ENCODE results near the gene NFIC. TPM values are rescaled to one million over a fixed set of nuclear protein-coding genes. Genes with fewer than 3 reads are reported as not detected.
A peak's percentile ranks its signal among the peaks of the same experiment; 100 is the strongest.

NFIC gene
- total RNA-seq, 8 experiments from 2014 or later: 0.82 to 77.5 (median 6.3) TPM

- WGBS, 10 experiments: 50 to 63% (median 56%) methylated on average over 1 to 2 of the region's 2 CpGs; no CpG with 5 or more reads in 6 of the 10 experiments
- Histone ChIP-seq H3K4me3 (no peak overlapping the region), H3K4me1 (replicated peaks in 1 of 2) (no peaks in the 10 kb centered on the region), H3K27ac (no peak overlapping the region)
- in situ Hi-C loops (cut with MboI; ENCODE audit: low pct_unique_long_range_greater_than_20kb in 2 of 9, low sequenced_read_pairs in 9 of 9, unreplicated experiment in 9 of 9): loop anchor here in 6 of 9 experiments (5.0 to 25.0 kb wide), 4 partner anchors 137 to 162 kb away; no protein-coding TSS in a partner anchor
- ATAC-seq (replicated peaks in 6 of 8): no peak
Measured at GRCh38 chr19:3474614-3475013, 108.2 kb downstream of the NFIC start.

GRCh38 chr19:3475449-3475848 is 109.1 kb downstream of the NFIC start:
- in situ Hi-C loops (cut with MboI; ENCODE audit: low pct_unique_long_range_greater_than_20kb in 2 of 9, low sequenced_read_pairs in 9 of 9, unreplicated experiment in 9 of 9): loop anchor here in 3 of 9 experiments (10.0 to 25.0 kb wide), 3 partner anchors 138 to 163 kb away; no protein-coding TSS in a partner anchor
- 0 to 100% (median 56%) methylated on average over 1 to 2 of the region's 4 CpGs; no CpG with 5 or more reads in 2 of the 10 experiments for whole genome bisulfite sequencing, 10 experiments
- Histone ChIP-seq H3K27ac (no peak overlapping the region), H3K4me1 (replicated peaks in 1 of 2) (peaks cover 0 to 5% of the 10 kb centered on the region in 2 donors), H3K4me3 (no peak overlapping the region)
- ATAC-seq (replicated peaks in 6 of 8): no peak

GRCh38 chr19:3476830-3477229 is 110.4 kb downstream of the NFIC start:
- WGBS, 10 experiments: no CpG with 5 or more reads among the region's 2 CpGs
- H3K4me3 ChIP-seq: no peak overlapping the region
- H3K27ac ChIP-seq: no peak overlapping the region
- no peak for ATAC-seq (replicated peaks in 6 of 8)
- in situ Hi-C loops (cut with MboI; ENCODE audit: low pct_unique_long_range_greater_than_20kb in 2 of 9, low sequenced_read_pairs in 9 of 9, unreplicated experiment in 9 of 9): loop anchor here in 3 of 9 experiments (10.0 to 25.0 kb wide), 3 partner anchors 140 to 165 kb away; no protein-coding TSS in a partner anchor
- peaks cover 0 to 6% of the 10 kb centered on the region in 2 donors for H3K4me1 ChIP-seq (replicated peaks in 1 of 2)

- Histone ChIP-seq H3K27ac (no peak overlapping the region), H3K4me3 (no peak overlapping the region), H3K4me1 (replicated peaks in 1 of 2) (peaks cover 0 to 6% of the 10 kb centered on the region in 2 donors)
- in situ Hi-C loops (cut with MboI; ENCODE audit: low pct_unique_long_range_greater_than_20kb in 2 of 9, low sequenced_read_pairs in 9 of 9, unreplicated experiment in 9 of 9): loop anchor here in 3 of 9 experiments (10.0 to 25.0 kb wide), 3 partner anchors 140 to 165 kb away; no protein-coding TSS in a partner anchor
- ATAC-seq (replicated peaks in 6 of 8): no peak
Measured at GRCh38 chr19:3477506-3477905, 111.1 kb downstream of the NFIC start.

GRCh38 chr19:3477951-3478350 is 111.6 kb downstream of the NFIC start:
- Histone ChIP-seq H3K4me3 (no peak overlapping the region), H3K27ac (no peak overlapping the region), H3K4me1 (replicated peaks in 1 of 2) (peaks cover 3 to 6% of the 10 kb centered on the region in 2 donors)
- WGBS, 10 experiments: 13 to 93% (median 60%) methylated on average over 1 to 2 of the region's 2 CpGs; no CpG with 5 or more reads in 5 of the 10 experiments
- in situ Hi-C loops (cut with MboI; ENCODE audit: low pct_unique_long_range_greater_than_20kb in 2 of 9, low sequenced_read_pairs in 9 of 9, unreplicated experiment in 9 of 9): loop anchor here in 3 of 9 experiments (10.0 to 25.0 kb wide), 3 partner anchors 141 to 166 kb away; no protein-coding TSS in a partner anchor
- no peak for ATAC-seq (replicated peaks in 6 of 8)

GRCh38 chr19:3478409-3479176 is 112.2 kb downstream of the NFIC start:
- ATAC-seq (replicated peaks in 6 of 8): no peak
- Histone ChIP-seq H3K4me1 (replicated peaks in 1 of 2) (peaks cover 6 to 9% of the 10 kb centered on the region in 2 donors), H3K4me3 (no peak overlapping the region), H3K27ac (no peak overlapping the region)
- in situ Hi-C loops (cut with MboI; ENCODE audit: low pct_unique_long_range_greater_than_20kb in 2 of 9, low sequenced_read_pairs in 9 of 9, unreplicated experiment in 9 of 9): loop anchor here in 3 of 9 experiments (10.0 to 25.0 kb wide), 3 partner anchors 141 to 166 kb away; no protein-coding TSS in a partner anchor
- 6 to 52% methylated on average over 2 to 6 of the region's 27 CpGs; no CpG with 5 or more reads in 8 of the 10 experiments for WGBS, 10 experiments

GRCh38 chr19:3479177-3479833 is 112.9 kb downstream of the NFIC start:
- H3K4me3 ChIP-seq: no peak overlapping the region
- no peak overlapping the region for H3K27ac ChIP-seq
- ATAC-seq (replicated peaks in 6 of 8): peak in 6 of 8 experiments; percentile 4 to 43 (median 20)
- no CpG with 5 or more reads among the region's 7 CpGs for WGBS, 10 experiments
- H3K4me1 ChIP-seq (replicated peaks in 1 of 2): peaks cover 6 to 9% of the 10 kb centered on the region in 2 donors
- in situ Hi-C loops (cut with MboI; ENCODE audit: low pct_unique_long_range_greater_than_20kb in 2 of 9, low sequenced_read_pairs in 9 of 9, unreplicated experiment in 9 of 9): loop anchor here in 3 of 9 experiments (10.0 to 25.0 kb wide), 3 partner anchors 142 to 167 kb away; no protein-coding TSS in a partner anchor

- no CpG with 5 or more reads among the region's 9 CpGs for WGBS, 10 experiments
- in situ Hi-C loops (cut with MboI; ENCODE audit: low pct_unique_long_range_greater_than_20kb in 2 of 9, low sequenced_read_pairs in 9 of 9, unreplicated experiment in 9 of 9): loop anchor here in 5 of 9 experiments (10.0 to 25.0 kb wide), 3 partner anchors 143 to 168 kb away; no protein-coding TSS in a partner anchor
- Histone ChIP-seq H3K4me3 (peak overlapping the region in 1 of 5 donors; percentile 12), H3K27ac (no peak overlapping the region), H3K4me1 (replicated peaks in 1 of 2) (peaks cover 6 to 9% of the 10 kb centered on the region in 2 donors)
- ATAC-seq (replicated peaks in 6 of 8): peak in 6 of 8 experiments; percentile 9 to 47 (median 38)
Measured at GRCh38 chr19:3479834-3480215, 113.4 kb downstream of the NFIC start.

GRCh38 chr19:3480383-3481091 is 114.2 kb downstream of the NFIC start, which contains the start of gene SMIM24:
Gene SMIM24, minus strand, starts transcription at chr19:3480525. Its CDS starts 62 bp downstream, at chr19:3480463.
- ATAC-seq (replicated peaks in 6 of 8): peak in 5 of 8 experiments; percentile 32 to 59 (median 57)
- Histone ChIP-seq H3K4me3 (peak within 1 kb of the TSS in 1 of 5 donors; percentile 12), H3K27ac (no peak within 1 kb of the TSS), H3K4me1 (replicated peaks in 1 of 2) (peaks cover 6 to 9% of the 10 kb centered on the region in 2 donors)
- WGBS, 10 experiments: 60 to 89% (median 78%) methylated on average over 1 to 6 of the region's 27 CpGs; no CpG with 5 or more reads in 4 of the 10 experiments
- in situ Hi-C loops (cut with MboI; ENCODE audit: low pct_unique_long_range_greater_than_20kb in 2 of 9, low sequenced_read_pairs in 9 of 9, unreplicated experiment in 9 of 9): loop anchor here in 4 of 9 experiments (10.0 to 25.0 kb wide), 3 partner anchors 143 to 168 kb away; no protein-coding TSS in a partner anchor

GRCh38 chr19:3481241-3482090 is 115.1 kb downstream of the NFIC start:
- ATAC-seq (replicated peaks in 6 of 8): no peak
- in situ Hi-C loops (cut with MboI; ENCODE audit: low pct_unique_long_range_greater_than_20kb in 2 of 9, low sequenced_read_pairs in 9 of 9, unreplicated experiment in 9 of 9): loop anchor here in 4 of 9 experiments (10.0 to 25.0 kb wide), 3 partner anchors 144 to 169 kb away; no protein-coding TSS in a partner anchor
- no peak overlapping the region for H3K4me3 ChIP-seq
- H3K27ac ChIP-seq: no peak overlapping the region
- H3K4me1 ChIP-seq (replicated peaks in 1 of 2): peaks cover 6 to 9% of the 10 kb centered on the region in 2 donors
- 10 to 94% (median 74%) methylated on average over 1 to 19 of the region's 38 CpGs; no CpG with 5 or more reads in 3 of the 10 experiments for WGBS, 10 experiments

GRCh38 chr19:3482507-3483225 is 116.3 kb downstream of the NFIC start:
- Histone ChIP-seq H3K4me3 (no peak overlapping the region), H3K27ac (no peak overlapping the region), H3K4me1 (replicated peaks in 1 of 2) (peaks cover 6 to 9% of the 10 kb centered on the region in 2 donors)
- ATAC-seq (replicated peaks in 6 of 8): peak in 3 of 8 experiments; percentile 16 to 27 (median 23)
- WGBS, 10 experiments: 0 to 90% (median 70%) methylated on average over 2 to 23 of the region's 49 CpGs; no CpG with 5 or more reads in 4 of the 10 experiments
- in situ Hi-C loops (cut with MboI; ENCODE audit: low pct_unique_long_range_greater_than_20kb in 2 of 9, low sequenced_read_pairs in 9 of 9, unreplicated experiment in 9 of 9): loop anchor here in 4 of 9 experiments (10.0 to 25.0 kb wide), 3 partner anchors 145 to 170 kb away; no protein-coding TSS in a partner anchor

Measured in motor neuron (in vitro differentiated cells).